ENCODE measurements around the gene KCTD15.
A peak's percentile ranks its signal among the peaks of the same experiment; 100 is the strongest.

KCTD15 gene

GRCh38 chr19:33758541-33759013 lies 38.1 kb upstream of the KCTD15 start:
- TF ChIP-seq CTCF (conservative IDR thresholded peaks at IDR 0.05; ENCODE audit: low read depth, low read length): no peak
- H3K4me3 ChIP-seq (ENCODE audit: low read length): no peak overlapping the region
- DNase-seq (ENCODE audit: low read depth): no peak

GRCh38 chr19:33759356-33759755 lies 37.3 kb upstream of the KCTD15 start:
- no peak overlapping the region for H3K4me3 ChIP-seq (ENCODE audit: low read length)
- no peak for DNase-seq (ENCODE audit: low read depth)
- TF ChIP-seq CTCF (conservative IDR thresholded peaks at IDR 0.05; ENCODE audit: low read depth, low read length): no peak

GRCh38 chr19:33763633-33764371 lies 32.9 kb upstream of the KCTD15 start:
- no peak for TF ChIP-seq CTCF (conservative IDR thresholded peaks at IDR 0.05; ENCODE audit: low read depth, low read length)
- no peak overlapping the region for H3K4me3 ChIP-seq (ENCODE audit: low read length)
- DNase-seq (ENCODE audit: low read depth): no peak

- no peak for DNase-seq (ENCODE audit: low read depth)
These were observed 30.0 kb upstream of the KCTD15 start for GRCh38 chr19:33766623-33767022.

GRCh38 chr19:33767898-33768413 lies 28.7 kb upstream of the KCTD15 start:
- H3K4me3 ChIP-seq (ENCODE audit: low read length): no peak overlapping the region
- TF ChIP-seq CTCF (conservative IDR thresholded peaks at IDR 0.05; ENCODE audit: low read depth, low read length): peak; percentile 44
- no peak for DNase-seq (ENCODE audit: low read depth)

More at GRCh38 chr19:33766623-33767022, 30.0 kb upstream of the KCTD15 start:
- TF ChIP-seq CTCF (conservative IDR thresholded peaks at IDR 0.05; ENCODE audit: low read depth, low read length): no peak
- no peak overlapping the region for H3K4me3 ChIP-seq (ENCODE audit: low read length)

GRCh38 chr19:33769208-33769607 lies 27.5 kb upstream of the KCTD15 start:
- no peak for TF ChIP-seq CTCF (conservative IDR thresholded peaks at IDR 0.05; ENCODE audit: low read depth, low read length)
- DNase-seq (ENCODE audit: low read depth): no peak
- H3K4me3 ChIP-seq (ENCODE audit: low read length): no peak overlapping the region

GRCh38 chr19:33770107-33770506 lies 26.6 kb upstream of the KCTD15 start:
- no peak overlapping the region for H3K4me3 ChIP-seq (ENCODE audit: low read length)
- no peak for DNase-seq (ENCODE audit: low read depth)
- TF ChIP-seq CTCF (conservative IDR thresholded peaks at IDR 0.05; ENCODE audit: low read depth, low read length): no peak
